ENCODE measurements around the gene LOXHD1.

DNA sequence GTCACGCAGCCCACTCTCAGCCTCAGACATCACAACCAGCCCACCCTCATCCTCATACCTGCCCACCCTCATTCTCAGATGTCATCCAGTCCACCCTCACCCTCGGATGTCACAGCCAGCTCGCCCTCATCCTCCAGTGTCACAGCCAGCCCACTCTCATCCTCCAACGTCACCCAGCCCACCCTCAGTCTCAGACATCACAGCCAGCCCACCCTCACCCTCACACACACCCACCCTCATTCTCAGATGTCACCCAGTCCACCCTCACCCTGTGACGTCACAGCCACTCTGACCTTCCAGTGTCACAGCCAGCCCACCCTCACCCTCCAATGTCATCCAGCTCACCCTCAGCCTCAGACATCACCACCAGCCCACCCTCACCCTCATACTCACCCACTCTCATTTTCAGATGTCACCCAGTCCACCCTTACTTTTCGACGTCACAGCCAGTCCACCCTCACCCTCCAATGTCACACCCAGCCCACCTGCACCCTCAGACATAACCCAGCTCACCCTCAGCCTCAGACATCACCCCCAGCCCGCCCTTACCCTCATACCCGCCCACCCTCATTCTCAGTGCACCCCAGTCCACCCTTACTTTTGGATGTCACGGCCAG lies 100.3 kb downstream of the LOXHD1 start:
- TF ChIP-seq CTCF (IDR thresholded peaks at IDR 0.05) (no peak), ZFX (IDR thresholded peaks at IDR 0.05; ENCODE audit: borderline replicate concordance) (no peak)
